Right forelimb (tissue), 1 donor: ENCODE results near the gene SLC25A23.
A peak's percentile ranks its signal among the peaks of the same experiment; 100 is the strongest.
"Not testable (repeated sequence)": the region's sequence is repeated elsewhere in the genome, so short reads cannot be mapped to it uniquely, and the experiment has no call there.

Experiments
- DNase-seq: peaks from one replicate; pipeline ENCODE4 v3.0.0-alpha.2; 2018

The SLC25A23 gene

DNA sequence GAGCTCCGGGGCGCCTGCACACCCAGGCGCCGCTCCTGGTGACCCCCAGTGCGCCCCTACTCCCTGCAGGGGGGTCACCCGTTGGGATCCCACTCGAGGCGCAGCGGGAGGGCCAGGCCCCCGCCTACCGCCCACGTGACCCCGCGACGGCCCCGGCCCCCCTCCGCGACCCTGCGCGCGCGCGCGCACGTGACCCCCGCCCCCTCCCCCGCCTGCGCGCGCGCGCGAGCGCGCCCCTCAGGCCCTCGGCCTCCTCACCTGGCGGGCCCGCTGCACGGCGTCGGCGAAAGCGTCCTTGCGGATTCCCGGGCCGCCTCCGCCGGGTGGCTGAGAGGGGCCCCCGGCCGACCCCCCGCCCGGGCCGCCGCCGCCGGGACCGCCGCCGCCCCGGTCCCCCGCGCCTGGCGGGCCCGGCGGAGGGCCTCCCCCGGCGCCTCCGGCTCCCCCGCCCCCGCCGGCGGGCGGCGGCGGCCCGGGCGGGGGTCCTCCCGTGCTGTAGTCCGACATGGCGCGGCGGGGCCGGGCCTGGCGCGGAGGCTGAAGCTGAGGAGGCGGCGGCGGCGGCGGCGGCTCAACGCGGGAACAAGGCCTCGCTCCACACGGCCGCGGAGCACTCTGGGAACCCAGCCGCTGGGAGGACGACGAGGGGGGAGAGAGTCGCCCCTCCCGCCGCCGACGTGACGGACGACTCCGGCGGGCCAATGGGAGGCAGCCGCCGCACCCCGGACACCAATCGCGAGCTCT, 35.2 kb downstream of the SLC25A23 start, which contains the start of gene KHSRP:
TSS of gene KHSRP (minus strand) at position 617 of the 744 bp plus-strand sequence. CDS start at position 507, 110 bp downstream.
- no peak for DNase-seq

DNA sequence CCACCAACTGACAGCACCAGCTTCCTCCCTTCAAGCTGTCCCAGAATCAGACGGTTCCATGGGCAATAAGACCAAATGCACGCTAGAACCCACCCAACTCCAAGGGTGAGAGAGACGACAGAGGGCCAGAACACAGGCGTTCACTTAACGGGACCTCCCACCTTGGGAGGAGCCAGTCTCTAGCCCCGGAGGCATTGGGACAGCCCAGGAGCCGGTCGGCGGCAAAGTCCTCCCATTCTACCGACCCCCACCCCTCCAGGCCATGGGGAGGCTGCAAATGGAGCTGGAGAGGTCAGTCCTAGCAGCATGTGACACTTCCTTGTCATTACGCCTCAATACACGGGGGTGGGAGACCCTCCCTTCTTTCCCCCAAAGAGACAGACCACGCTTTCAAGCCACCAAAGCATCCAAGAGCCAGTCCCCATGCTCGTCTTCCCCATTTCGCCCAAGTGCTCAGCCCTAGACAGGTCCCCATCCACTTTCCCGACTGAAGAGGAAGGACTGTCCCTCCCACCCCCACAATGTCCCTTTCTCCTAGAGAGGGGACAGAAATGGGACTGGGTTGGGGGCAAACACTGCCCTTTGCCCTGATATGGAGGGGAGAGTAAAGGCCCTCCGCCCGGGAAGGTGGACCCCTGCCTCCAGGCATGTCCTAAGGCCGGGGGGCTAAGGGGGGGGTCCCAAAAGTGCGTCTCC, 35.9 kb downstream of the SLC25A23 start:
- no peak for DNase-seq

DNA sequence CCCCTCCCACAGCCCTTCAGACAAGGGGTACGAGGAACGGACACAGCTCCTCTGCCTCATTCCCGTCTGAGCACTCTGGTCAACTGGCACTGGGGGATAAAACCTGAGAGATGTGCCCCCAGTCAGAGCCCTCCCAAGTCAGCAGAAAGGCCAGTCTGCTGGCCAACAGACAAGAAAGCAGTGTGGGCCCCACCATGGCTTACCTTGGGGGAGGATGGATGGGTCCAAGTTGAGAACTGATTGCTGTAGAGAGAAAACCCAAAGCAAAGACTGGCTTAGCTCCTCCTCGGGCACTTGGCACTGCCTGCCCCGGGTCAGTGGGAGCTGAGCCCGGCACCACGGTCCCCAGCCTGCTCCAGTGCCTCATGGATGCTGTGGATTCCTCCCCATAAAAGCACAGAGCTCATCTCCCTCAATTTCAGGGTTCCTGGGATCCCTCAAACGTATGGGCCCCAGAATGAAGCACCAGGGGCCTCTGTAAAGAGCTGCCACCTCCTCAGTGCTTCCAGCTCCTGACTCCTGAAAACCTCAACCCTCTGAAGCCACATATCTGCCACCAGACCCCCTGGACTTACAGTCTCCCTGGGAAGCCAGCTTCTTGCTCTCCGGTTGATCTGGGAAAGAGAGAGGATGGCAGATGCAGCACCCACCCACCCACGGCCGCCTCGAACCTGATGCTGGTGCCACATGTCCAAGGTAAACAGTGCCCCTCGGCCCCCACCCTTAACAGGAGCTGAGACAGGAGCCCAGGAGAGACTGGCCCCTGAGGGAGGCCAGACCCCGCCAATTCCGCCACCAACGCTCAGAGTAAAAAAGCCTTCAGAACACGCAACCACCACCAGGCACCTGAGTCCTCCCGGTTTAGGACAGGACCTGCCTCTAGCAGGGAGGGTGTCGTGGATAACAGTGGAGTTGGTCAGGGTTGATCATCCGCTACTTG, 38.2 kb downstream of the SLC25A23 start:
- no peak for DNase-seq

DNA sequence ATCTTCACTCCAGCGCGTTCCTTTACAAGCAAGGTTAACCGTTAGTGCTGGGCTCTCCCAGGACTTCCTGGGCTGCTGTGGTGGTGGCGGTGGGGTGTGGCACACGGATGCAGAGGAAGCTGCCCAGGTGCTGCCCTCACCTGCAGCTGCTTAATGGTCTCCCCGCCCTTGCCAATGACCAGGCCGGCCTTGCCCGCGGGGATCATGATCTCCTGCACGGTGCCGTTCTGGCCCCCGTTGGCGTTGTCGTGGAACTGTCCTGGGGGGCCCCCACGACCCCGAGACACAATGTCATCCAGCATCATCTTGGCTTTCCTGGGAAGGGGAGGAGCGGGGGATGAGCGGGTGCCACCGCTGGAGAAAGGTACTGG, 41.0 kb downstream of the SLC25A23 start:
- DNase-seq: no peak

DNA sequence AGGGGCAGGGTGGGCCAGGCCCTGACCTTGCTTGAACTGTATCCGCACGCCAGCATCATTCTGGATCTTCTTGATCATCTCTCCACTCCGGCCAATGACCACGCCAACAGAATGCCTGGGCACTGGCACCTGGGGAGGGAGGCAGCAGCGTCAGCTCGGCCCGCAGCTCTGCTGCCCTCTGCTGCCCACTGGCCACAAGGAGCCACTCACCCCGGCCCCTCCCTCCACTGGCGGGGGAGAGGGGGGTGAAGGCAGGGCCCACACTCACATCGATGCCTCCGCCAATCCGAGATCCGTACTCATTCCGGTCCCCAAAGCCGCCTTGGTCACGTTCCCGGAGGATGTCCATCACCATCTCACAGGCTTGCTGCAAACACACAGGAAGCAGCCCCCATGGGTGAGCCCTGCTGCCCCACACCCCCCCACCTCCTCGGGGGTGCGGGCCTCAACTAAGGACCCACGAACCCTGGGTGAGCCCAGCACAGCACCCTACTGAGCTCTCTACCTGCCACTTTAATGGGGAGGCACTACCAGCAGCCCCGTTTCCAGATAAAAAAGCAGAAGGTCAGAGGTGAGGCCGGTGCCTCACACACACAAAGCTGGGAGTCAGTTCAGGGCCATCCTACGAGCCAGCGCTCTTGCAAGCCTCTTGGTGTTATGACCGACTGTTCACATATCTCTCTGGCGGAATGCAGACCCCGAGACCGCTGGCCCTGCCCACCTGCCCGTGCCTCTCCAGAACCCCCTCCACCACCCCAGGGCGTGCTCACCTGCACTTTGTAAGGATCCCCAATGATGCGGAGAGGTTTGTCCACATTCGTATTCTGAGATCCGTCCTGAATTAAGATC, 41.7 kb downstream of the SLC25A23 start:
- no peak for DNase-seq

DNA sequence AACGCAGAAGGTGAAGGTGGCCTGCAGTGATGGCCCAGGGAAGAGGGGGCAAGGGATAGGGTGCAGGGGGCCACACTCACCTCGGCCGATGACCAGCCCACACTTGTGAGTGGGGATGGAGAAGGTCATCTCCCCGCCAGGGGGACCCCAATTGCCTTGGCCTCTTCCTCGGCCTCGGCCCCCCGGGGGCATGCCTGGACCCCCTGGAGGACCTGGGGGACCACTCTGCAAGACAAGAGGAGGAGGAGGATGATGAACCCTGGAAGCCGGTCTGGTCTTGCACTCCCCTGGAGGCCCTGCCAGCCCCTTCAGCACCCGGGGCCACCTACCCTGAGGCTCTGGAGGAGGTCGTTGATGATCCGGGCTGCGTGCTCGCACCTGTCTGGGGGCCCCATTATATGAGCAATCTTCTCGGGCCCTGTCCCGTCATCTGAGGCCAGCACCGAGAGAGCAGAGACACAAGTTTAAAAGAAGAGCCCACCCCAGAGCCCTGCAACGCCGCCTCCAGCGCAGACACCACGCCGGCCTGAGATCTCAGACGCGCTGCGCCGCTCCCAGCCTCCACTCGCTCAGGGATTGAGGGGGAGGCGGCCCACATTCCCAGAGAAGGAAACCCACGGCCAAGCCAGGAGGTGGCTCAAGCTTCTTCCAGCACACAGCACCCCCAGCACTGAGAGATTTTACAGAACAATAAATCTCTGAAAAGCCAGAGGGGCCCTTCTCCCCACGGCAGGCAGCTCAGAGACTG, 42.8 kb downstream of the SLC25A23 start:
- no peak for DNase-seq

DNA sequence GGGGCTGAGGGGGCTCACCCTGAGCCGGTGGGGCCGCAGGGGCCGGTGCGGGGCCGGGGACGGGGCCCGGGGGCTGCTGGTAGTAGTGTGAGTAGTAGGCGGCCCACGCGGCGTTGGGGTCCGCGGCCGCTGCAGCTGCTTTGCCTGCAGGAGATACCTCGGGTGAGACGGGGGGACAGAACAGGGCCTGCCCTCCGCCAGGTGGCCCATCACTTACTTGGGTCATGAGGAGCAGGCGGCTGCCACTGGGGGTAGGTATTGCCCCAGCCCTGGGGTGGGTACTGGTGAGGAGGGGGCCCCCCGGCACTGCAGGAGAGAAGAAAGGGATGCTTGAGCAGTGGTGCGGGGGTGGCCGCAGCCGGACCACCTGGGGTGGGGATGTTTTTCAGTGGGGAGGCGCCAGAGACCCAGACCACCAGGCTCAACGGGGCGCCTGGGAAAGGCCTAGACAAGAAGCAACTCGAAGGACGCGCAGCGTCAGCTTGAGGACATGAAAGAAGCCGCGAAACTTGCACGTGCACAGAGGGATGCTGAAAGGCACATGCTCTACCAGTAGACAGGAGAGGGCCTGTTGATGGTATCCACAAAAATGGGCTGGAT, 43.9 kb downstream of the SLC25A23 start:
- DNase-seq: no peak

DNA sequence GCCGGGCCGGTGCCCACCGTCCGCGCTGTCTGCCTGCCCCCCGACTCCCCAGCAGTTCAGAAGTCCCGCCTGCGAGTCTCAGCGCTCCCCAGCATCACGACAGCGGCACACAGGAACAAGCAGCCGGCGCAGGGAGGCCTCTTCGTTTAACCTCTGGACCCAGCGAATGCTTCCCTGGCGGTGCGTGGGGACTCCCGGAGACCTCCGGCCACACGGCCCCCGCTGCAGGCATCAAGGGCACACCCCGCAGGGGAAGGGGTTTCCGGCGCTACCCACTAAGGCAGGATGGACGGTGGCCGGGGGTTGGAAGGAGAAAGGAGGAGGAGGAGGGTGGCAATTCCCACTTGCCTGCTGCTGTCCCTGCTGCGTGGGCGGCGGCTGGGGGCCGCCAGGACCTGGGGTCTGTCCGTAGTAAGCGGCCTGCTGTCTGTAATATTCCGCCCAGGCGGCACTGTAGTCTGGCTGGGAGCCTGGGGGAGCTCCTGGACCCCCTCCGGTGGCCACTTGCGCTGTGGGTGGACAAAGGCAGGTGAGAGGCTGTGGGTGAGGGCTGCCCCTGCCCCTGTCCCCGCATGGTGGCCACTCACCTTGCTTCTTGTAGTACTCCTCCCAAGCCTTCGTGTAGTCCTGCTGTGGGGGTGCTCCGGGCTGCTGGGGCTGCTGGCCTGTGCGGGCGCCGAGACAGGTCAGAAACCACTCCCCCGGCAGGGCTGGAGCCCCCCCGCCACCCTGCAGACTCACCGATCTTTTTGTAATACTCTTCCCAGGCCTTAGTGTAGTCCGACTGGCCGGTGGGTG, 44.6 kb downstream of the SLC25A23 start:
- no peak for DNase-seq

DNA sequence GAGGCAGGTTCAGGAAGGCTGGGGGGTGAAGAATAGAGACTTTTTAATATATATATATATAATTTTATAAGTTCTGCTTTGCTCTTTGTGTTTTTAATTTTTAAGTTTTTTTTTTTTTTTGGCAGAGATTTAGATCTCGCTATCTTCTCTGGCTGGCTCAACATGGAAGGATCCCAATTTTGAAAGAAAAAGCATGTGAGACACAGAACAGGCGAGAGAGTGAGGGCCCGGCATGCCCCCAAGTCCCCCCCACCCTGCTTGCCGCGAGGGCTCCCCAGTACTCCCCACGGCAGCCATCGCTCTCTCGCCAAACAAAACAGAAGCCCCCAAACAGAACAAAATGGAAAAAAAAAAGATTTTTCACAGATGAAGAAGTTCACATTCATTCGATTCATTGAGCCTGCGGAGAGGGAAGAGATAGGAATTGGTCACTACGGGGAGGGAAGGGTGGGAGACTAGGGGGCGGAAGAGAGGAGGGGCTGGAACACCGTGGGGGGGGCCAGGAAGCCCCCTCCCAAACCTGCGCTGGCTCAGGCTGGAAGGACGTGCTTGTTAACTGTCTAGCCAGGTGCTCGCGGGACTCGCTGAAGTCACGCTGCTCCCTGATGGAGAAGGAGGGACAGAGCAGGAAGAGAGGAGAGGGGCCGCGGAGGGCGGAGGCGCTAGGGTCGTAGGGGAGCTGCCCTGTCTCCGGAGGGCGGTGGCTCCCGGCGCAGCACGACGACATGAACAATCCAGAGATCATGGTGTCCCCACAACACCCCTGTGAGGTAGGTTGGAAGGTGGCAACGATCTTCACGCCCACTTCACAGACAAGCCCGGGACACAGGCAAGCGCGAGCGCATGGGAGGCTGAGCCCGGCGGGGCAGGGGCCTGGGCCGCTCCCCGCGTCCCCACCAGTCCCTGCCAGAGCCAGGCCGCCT, 45.6 kb downstream of the SLC25A23 start:
- DNase-seq: no peak

DNA sequence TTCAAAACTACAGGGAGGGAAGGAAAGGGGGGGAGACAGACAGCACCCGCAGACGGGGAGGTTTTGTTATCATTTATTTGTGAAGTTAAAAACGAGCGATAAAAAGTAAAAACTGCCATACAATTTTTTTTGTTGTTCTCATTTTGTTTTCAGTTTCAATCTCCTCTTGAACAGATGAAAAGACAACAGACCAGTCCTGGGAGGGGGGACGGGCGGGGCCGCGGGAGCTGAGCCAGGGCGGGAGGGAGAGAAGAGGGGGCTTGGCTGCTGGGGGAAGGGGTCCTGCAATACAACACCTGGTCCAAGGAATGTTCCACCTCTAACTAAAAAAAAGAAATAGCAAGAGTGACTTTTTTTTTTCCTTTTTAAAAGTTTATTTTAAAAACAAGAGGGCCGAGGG, 46.3 kb downstream of the SLC25A23 start:
- no peak for DNase-seq

DNA sequence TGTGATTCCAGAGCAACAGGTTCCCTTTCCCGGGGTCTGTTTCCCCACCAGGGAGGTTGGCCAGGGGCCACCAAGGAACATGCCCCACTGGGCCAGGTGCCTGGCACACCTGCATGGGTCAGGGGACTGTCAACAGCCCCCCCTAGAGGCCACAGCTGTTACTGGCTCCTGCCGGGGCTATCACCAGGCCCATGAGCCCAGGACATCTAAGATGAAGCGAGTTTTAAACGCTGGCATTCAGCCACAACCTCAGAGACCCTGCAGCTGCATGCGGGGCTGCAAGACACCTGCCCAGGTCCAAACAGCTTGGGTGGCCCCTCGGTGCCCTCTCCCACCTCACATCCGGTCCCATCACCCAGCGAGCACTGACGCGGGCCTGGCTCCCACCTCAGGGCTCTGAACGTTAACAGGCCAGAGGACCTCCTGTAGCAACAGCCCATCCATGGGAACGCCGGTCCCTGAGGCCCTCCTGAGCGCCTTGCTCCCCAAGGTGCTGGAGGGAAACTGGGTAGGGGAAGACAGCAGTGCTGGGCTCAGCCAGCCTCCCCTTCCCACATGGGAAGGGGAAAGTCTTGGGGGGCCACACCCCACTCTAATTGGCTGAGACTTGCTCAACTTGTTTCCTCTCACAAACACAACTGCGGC, 47.0 kb downstream of the SLC25A23 start:
- DNase-seq: no peak

DNA sequence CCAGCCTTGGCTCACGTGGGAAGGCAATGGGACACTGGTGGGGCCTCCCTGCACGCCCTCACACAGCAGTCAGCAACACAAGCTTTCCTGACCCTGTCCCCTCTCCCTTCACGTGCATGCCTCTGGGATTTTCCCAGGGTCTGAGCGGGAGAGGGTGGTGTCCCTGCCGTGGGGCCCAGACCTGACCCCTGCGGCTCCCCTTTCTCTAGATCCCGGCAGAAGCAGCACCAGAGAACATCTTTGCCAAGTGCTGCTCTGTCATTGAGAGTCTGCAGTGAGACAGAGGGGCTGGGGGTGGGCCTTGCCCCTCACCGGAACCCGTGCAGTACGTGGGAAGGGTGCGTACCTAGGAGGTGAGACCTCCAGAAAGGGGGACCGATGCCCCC, 47.5 kb downstream of the SLC25A23 start:
- DNase-seq: no peak

DNA sequence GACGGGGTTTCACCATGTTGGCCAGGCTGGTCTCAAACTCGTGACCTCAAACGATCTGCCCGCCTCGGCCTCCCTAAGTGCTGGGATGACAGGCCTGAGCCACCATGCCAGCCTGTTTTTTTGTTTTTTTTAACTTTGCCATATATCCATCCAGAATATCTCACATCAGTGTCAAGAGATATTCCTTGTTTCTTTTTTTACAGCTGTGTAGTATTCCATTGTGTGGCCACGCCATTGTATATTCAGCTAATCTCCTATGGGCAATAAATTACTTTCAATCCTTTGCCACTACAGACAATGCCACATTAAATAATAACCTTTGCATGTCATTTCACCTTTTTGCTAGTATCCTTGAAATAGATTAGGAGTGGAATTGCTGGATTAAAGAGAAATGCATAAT, 50.2 kb downstream of the SLC25A23 start:
- DNase-seq: no peak

DNA sequence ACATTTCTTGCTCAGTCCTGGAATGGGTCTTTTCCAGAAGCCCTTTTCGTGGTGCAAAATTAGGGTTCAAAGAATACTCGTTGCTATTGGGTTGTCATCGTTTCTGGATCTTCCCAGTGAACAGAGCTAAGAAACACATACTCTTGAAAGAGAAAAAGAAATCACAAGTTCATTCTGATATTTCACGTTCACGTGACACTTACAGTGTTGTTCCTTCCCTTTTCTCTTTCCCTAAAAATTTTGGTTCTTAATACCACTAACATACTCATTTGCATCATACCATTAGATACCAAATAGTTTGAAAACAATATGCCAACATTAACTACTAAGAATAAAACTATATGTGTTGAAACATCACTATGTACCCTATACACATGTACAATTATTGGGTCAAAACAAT, 53.2 kb downstream of the SLC25A23 start:
- no peak for DNase-seq

DNA sequence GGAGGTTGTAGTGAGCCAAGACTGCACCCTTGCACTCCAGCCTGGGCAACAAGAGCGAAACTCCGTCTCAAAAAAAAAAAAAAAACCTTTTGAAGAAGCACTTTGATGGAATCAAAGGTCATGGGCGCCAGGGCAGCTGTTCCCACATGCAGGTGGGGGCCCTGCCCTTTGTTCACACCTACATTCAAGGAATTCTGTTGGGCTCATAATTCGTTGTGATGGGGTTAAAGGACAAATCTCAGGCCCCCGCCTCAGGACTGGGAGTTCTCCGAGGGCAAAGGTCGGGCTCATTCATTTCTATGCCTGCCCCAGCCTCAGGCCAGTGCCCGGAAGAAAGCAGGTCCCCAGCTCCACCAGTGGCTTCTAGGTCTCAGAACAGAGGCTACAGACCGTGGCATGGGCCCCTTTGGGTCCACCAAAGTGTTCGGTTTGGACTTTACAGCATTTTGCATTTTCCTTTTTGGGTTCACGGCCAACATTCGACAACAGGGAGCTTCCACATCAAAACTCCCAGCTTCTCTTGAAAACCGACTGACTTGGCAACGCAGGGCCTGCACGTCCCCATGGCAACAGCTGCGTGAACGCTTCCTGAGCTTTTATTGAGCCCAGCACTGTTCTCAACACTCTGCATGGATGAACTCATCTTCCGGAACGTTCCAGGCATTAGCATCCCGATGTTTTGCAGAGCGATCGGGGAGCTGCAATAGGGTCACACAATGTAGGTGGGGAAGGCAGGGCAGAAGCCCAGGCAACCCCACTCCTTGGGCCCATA, 56.6 kb downstream of the SLC25A23 start:
- peak; percentile 80 for DNase-seq

DNA sequence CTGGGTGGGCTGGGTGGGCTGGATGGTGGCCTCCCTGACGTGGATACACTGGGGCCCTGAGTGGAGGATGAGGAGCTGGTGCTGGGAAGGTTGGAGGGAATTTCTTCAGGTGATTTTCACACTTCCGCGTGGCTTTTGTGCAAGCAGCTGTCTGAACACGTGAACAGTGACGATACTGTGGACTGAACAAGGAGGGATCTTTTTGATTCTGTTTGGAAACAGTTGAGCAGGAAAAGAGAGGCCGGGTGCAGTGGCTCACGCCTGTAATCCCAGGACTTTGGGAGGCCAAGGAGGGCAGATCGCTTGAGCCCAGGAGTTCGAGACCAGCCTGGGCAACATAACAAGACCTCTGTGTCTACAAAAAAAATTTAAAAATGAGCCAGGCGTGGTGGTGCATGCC, 57.5 kb downstream of the SLC25A23 start:
- no peak for DNase-seq

DNA sequence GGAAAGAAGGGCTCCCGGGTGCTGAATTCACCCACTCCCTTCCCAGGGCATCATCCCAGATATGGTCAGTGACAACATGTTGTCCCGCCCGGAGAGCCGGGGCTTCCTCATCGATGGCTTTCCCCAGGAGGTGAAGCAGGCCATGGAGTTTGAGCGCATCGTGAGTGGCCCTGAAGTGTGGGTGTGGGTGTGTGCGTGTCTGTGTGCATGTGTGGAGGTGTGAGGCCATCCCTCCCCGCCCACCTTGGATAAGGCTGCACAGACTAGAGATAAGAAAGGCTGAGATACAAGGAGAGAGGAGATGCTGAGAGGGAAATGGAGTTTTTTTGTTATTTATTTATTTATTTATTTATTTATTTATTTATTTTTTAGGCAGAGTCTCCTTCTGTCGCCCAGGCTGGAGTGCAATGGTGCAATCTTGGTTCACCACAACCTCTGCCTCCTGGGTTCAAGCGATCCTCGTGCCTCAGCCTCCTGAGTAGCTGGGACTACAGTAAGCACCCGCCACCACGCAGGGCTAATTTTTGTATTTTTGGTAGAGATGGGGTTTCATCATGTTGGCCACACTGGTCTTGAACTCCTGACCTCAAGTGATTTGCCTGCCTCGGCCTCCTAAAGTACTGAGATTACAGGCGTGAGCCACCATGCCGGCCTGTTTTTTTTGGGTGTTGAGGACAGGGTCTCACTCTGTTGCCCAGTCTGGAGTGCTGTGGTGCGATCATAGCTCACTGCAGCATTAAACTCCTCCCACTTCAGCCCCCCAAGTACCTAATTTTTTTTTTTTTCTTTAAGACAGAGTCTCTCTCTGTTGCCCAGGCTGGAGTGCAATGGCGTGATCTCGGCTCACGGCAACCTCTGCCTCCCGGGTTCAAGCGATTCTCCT, 59.3 kb downstream of the SLC25A23 start:
- not testable (repeated sequence) for DNase-seq
